ENCODE data around the gene OR4C3. TPM values are rescaled to one million over a fixed set of nuclear protein-coding genes. Genes with fewer than 3 reads are reported as not detected.
"Not testable (repeated sequence)": the region's sequence is repeated elsewhere in the genome, so short reads cannot be mapped to it uniquely, and the experiment has no call there.

OR4C3 gene
- not detected for total RNA-seq

- H3K27ac ChIP-seq, DNase-seq, H3K9me3 ChIP-seq, H3K27me3 ChIP-seq, H3K36me3 ChIP-seq, H3K4me3 ChIP-seq, H3K4me1 ChIP-seq: not testable (repeated sequence)
Observed at GRCh38 chr11:48324620-48325019, at the start of gene OR4C3. OR4C3 (plus strand) TSS chr11:48324920; CDS start chr11:48325022, 102 bp downstream.

- TF ChIP-seq CTCF (IDR thresholded peaks at IDR 0.05): no peak
- TF ChIP-seq POLR2A (IDR thresholded peaks at IDR 0.05): no peak
- no peaks in the 10 kb centered on the region for H3K9me3 ChIP-seq
- no peaks in the 10 kb centered on the region for H3K4me1 ChIP-seq
- no peak for DNase-seq
- no peak within 1 kb of the TSS for H3K27ac ChIP-seq
- H3K27me3 ChIP-seq: no peaks in the 10 kb centered on the region
- H3K4me3 ChIP-seq: no peak within 1 kb of the TSS
- no peaks in the 10 kb centered on the region for H3K36me3 ChIP-seq
Observed at GRCh38 chr11:48305923-48306322, 18.8 kb upstream of the OR4C3 start, which contains the start of gene OR4S1. OR4S1 (plus strand) TSS chr11:48306223; CDS start chr11:48306223, 0 bp downstream.

- Histone ChIP-seq H3K27me3 (no peaks in the 10 kb centered on the region), H3K27ac (no peak overlapping the region), H3K9me3 (no peaks in the 10 kb centered on the region), H3K4me1 (no peaks in the 10 kb centered on the region), H3K36me3 (no peaks in the 10 kb centered on the region), H3K4me3 (no peak overlapping the region)
- DNase-seq: peak in 2 of 3 donors; percentile 49 to 82
- TF ChIP-seq POLR2A (IDR thresholded peaks at IDR 0.05): no peak
- TF ChIP-seq CTCF (IDR thresholded peaks at IDR 0.05): peak; percentile 33 to 72 (median 65)
Observed at GRCh38 chr11:48307760-48308386, 16.8 kb upstream of the OR4C3 start.

- not testable (repeated sequence) for H3K36me3 ChIP-seq, H3K9me3 ChIP-seq, DNase-seq, H3K4me3 ChIP-seq, H3K4me1 ChIP-seq, H3K27me3 ChIP-seq, H3K27ac ChIP-seq
Observed at GRCh38 chr11:48313590-48313989, 11.1 kb upstream of the OR4C3 start.

- H3K9me3 ChIP-seq, H3K4me1 ChIP-seq, DNase-seq, H3K4me3 ChIP-seq, H3K27ac ChIP-seq, H3K36me3 ChIP-seq, H3K27me3 ChIP-seq: not testable (repeated sequence)
Observed at GRCh38 chr11:48319813-48320212, 4.9 kb upstream of the OR4C3 start.

- Histone ChIP-seq H3K4me3 (no peak overlapping the region), H3K9me3 (no peaks in the 10 kb centered on the region), H3K36me3 (no peaks in the 10 kb centered on the region), H3K4me1 (no peaks in the 10 kb centered on the region), H3K27me3 (no peaks in the 10 kb centered on the region), H3K27ac (no peak overlapping the region)
- DNase-seq: no peak
- TF ChIP-seq POLR2A (IDR thresholded peaks at IDR 0.05): no peak
- no peak for TF ChIP-seq CTCF (IDR thresholded peaks at IDR 0.05)
Observed at GRCh38 chr11:48341466-48341865, 16.7 kb downstream of the OR4C3 start.

- not testable (repeated sequence) for H3K27me3 ChIP-seq, DNase-seq, H3K36me3 ChIP-seq, H3K4me3 ChIP-seq, H3K9me3 ChIP-seq, H3K27ac ChIP-seq, H3K4me1 ChIP-seq
Observed at GRCh38 chr11:48342505-48342904, 17.8 kb downstream of the OR4C3 start.

GRCh38 chr11:48346286-48346685 is 21.6 kb downstream of the OR4C3 start:
- not testable (repeated sequence) for H3K36me3 ChIP-seq, DNase-seq

More at GRCh38 chr11:48346286-48346685, 21.6 kb downstream of the OR4C3 start:
- H3K27ac ChIP-seq, H3K9me3 ChIP-seq, H3K27me3 ChIP-seq, H3K4me1 ChIP-seq, H3K4me3 ChIP-seq: not testable (repeated sequence)
